ENCODE measurements around the gene AQP5. TPM values are rescaled to one million over a fixed set of nuclear protein-coding genes. Genes with fewer than 3 reads are reported as not detected.

Gene AQP5
- total RNA-seq, 2 donors from 2014 or later: 0.42 to 0.54 TPM

GRCh38 chr12:49953961-49954846 is 7.5 kb upstream of the AQP5 start:
- H3K36me3 ChIP-seq: no peaks in the 10 kb centered on the region
- ATAC-seq (ENCODE audit: insufficient number of reproducible peaks, low FRiP score, low read depth): no peak
- DNase-seq (ENCODE audit: low spot score): no peak
- no peak for TF ChIP-seq CTCF (IDR thresholded peaks at IDR 0.05)
- H3K4me1 ChIP-seq (ENCODE audit: control insufficient read depth in 1 of 2, low read depth in 2 of 2): no peaks in the 10 kb centered on the region
- no peaks in the 10 kb centered on the region for H3K9me3 ChIP-seq
- H3K27ac ChIP-seq: no peak overlapping the region
- no peaks in the 10 kb centered on the region for H3K27me3 ChIP-seq (replicated peaks; ENCODE audit: insufficient read depth)
- H3K4me3 ChIP-seq: no peak overlapping the region

- Histone ChIP-seq H3K36me3 (no peaks in the 10 kb centered on the region), H3K27me3 (replicated peaks; ENCODE audit: insufficient read depth) (no peaks in the 10 kb centered on the region), H3K9me3 (no peaks in the 10 kb centered on the region), H3K27ac (no peak overlapping the region), H3K4me3 (no peak overlapping the region), H3K4me1 (ENCODE audit: control insufficient read depth in 1 of 2, low read depth in 2 of 2) (peaks cover 4 to 8% of the 10 kb centered on the region in 2 donors)
- DNase-seq (ENCODE audit: low spot score): no peak
- no peak for ATAC-seq (ENCODE audit: insufficient number of reproducible peaks, low FRiP score, low read depth)
- TF ChIP-seq CTCF (IDR thresholded peaks at IDR 0.05): no peak
These were observed 6.5 kb upstream of the AQP5 start for GRCh38 chr12:49954863-49955830.

GRCh38 chr12:49955899-49956662 is 5.6 kb upstream of the AQP5 start:
- no peaks in the 10 kb centered on the region for H3K27me3 ChIP-seq (replicated peaks; ENCODE audit: insufficient read depth)
- DNase-seq (ENCODE audit: low spot score) (no peak), ATAC-seq (ENCODE audit: insufficient number of reproducible peaks, low FRiP score, low read depth) (no peak)
- H3K9me3 ChIP-seq: no peaks in the 10 kb centered on the region
- H3K36me3 ChIP-seq: no peaks in the 10 kb centered on the region
- H3K27ac ChIP-seq: no peak overlapping the region
- H3K4me1 ChIP-seq (ENCODE audit: control insufficient read depth in 1 of 2, low read depth in 2 of 2): peaks cover 4 to 14% of the 10 kb centered on the region in 2 donors
- no peak for TF ChIP-seq CTCF (IDR thresholded peaks at IDR 0.05)
- H3K4me3 ChIP-seq: no peak overlapping the region

- ATAC-seq (ENCODE audit: insufficient number of reproducible peaks, low FRiP score, low read depth) (no peak), DNase-seq (ENCODE audit: low spot score) (no peak)
- Histone ChIP-seq H3K4me1 (ENCODE audit: control insufficient read depth in 1 of 2, low read depth in 2 of 2) (peaks cover 7 to 18% of the 10 kb centered on the region in 2 donors), H3K4me3 (no peak overlapping the region), H3K27ac (no peak overlapping the region), H3K27me3 (replicated peaks; ENCODE audit: insufficient read depth) (no peaks in the 10 kb centered on the region), H3K9me3 (no peaks in the 10 kb centered on the region), H3K36me3 (no peaks in the 10 kb centered on the region)
- TF ChIP-seq CTCF (IDR thresholded peaks at IDR 0.05): no peak
These were observed 4.8 kb upstream of the AQP5 start for GRCh38 chr12:49956663-49957569.

All from thoracic aorta (tissue), 2 donors.